Stimulated activated CD4-positive, alpha-beta T cell treated with anti-CD3 and anti-CD28 coated beads, Interleukin-15, amount 100 ng/mL, for 48 hours (primary cell): ENCODE results near the gene ZNF444.

Source experiments
- DNase-seq, 2 donors: peaks; one replicate each; pipeline ENCODE4 v3.0.0-alpha.2; 2020; ENCODE audit warnings: low read depth in 2 of 2

The ZNF444 gene

GRCh38 chr19:56123266-56123891 lies 17.7 kb upstream of the ZNF444 start:
- no peak for DNase-seq

- DNase-seq: no peak
Measured at GRCh38 chr19:56124578-56124977, 16.5 kb upstream of the ZNF444 start.

GRCh38 chr19:56125806-56126590 lies 15.1 kb upstream of the ZNF444 start:
- no peak for DNase-seq

GRCh38 chr19:56126983-56127780 lies 13.9 kb upstream of the ZNF444 start:
- DNase-seq: no peak

- DNase-seq: no peak
Measured at GRCh38 chr19:56130006-56130405, 11.1 kb upstream of the ZNF444 start.

GRCh38 chr19:56131651-56132050 lies 9.4 kb upstream of the ZNF444 start:
- DNase-seq: no peak

GRCh38 chr19:56132316-56132822 lies 8.7 kb upstream of the ZNF444 start:
- no peak for DNase-seq

GRCh38 chr19:56133858-56134653 lies 7.0 kb upstream of the ZNF444 start:
- DNase-seq: no peak

GRCh38 chr19:56134654-56134921 lies 6.5 kb upstream of the ZNF444 start:
- no peak for DNase-seq

- DNase-seq: no peak
Measured at GRCh38 chr19:56136362-56136761, 4.7 kb upstream of the ZNF444 start.

GRCh38 chr19:56137405-56137804 lies 3.7 kb upstream of the ZNF444 start:
- no peak for DNase-seq

GRCh38 chr19:56138069-56138468 lies 3.0 kb upstream of the ZNF444 start:
- no peak for DNase-seq

- no peak for DNase-seq
Measured at GRCh38 chr19:56139847-56140582, 1.1 kb upstream of the ZNF444 start.

- no peak for DNase-seq
Measured at GRCh38 chr19:56141417-56141993, 418 bp downstream of the ZNF444 start.

GRCh38 chr19:56142087-56142787 lies 1.1 kb downstream of the ZNF444 start:
- DNase-seq: no peak

- DNase-seq: no peak
Measured at GRCh38 chr19:56142897-56143434, 1.9 kb downstream of the ZNF444 start.

GRCh38 chr19:56144376-56144775 lies 3.3 kb downstream of the ZNF444 start:
- DNase-seq: no peak

GRCh38 chr19:56144831-56145230 lies 3.7 kb downstream of the ZNF444 start:
- DNase-seq: no peak

GRCh38 chr19:56145698-56146097 lies 4.6 kb downstream of the ZNF444 start:
- no peak for DNase-seq

GRCh38 chr19:56146904-56147303 lies 5.8 kb downstream of the ZNF444 start:
- no peak for DNase-seq
